SIG-M5 (cell line): ENCODE results near the gene NCAM2.

Experiments used
- DNase-seq: peaks from one replicate; lab custom pipeline; 2025; lab: John Stamatoyannopoulos, UW

NCAM2 gene

GRCh38 chr21:20997636-20998455 is at the start of gene NCAM2:
NCAM2 (plus strand) TSS chr21:20998409.
- no peak for DNase-seq

GRCh38 chr21:20949884-20950283 is 48.3 kb upstream of the NCAM2 start:
- no peak for DNase-seq

- no peak for DNase-seq
These were observed 32.4 kb upstream of the NCAM2 start for GRCh38 chr21:20965816-20966215.

- no peak for DNase-seq
These were observed 29.8 kb upstream of the NCAM2 start for GRCh38 chr21:20968391-20968790.

GRCh38 chr21:20970691-20971090 is 27.5 kb upstream of the NCAM2 start:
- DNase-seq: no peak

GRCh38 chr21:20971296-20971921 is 26.8 kb upstream of the NCAM2 start:
- DNase-seq: no peak

GRCh38 chr21:20994790-20995189 is 3.4 kb upstream of the NCAM2 start:
- no peak for DNase-seq

DNA sequence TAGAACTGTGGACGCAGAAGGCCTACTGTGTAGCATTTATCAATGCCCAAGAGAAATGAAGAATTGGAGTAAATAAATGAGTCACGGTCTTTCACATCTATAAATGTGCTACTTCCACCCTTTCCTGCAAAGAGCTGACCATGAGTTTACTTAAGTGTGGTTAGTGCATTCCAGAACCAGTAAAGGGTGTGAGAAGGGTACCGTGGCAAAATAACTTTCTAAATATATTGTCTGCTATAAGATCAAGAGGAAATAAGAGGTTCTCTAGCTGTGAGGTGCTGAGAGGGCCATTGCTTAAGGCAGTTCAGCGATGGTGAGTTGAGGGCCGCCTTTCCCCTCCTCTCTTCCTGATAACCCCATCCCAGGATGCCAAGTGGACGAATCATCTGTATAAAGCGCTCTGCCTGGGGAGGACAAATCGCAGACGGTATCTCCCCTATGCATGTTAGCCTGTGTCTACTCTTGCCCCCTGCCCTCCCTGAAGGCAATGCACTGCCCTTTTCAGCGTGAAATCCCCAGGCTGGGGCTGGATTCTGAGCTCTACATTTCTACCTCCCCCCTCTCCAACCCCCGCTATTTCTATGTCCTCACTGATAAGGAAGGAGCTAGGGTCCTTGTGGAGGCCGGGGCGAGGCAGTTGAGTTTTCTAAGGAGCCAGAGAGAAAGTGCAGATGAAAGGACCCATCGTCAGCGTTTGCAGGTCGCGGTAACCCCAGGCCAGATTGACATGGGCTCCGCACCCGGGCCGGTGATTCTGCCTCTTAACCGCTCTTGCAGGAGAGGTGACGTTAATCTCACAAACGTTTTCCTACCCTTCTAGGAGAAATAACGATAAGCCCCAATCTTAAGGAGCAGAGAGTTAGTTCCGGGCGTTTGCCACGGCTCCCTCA is 1.5 kb upstream of the NCAM2 start:
- DNase-seq: no peak

DNA sequence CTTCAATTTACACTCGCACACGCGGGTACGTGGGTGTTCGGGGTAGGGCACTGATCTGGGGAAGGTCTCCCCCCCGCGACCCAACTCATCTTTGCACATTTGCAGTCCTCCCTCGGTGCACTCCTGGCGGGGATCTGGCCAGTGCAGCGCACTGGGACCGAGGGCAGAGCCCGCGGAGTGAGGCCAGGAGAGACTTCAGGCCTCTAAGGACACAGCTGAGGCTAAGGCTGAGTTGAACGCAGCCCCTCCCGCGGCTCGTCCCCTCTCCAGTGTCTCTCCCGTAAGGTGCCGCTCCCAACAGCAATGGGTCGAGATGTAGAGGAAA is 936 bp upstream of the NCAM2 start:
- DNase-seq: no peak

- DNase-seq: no peak
These were observed 214 bp downstream of the NCAM2 start for GRCh38 chr21:20998456-20998789.

- DNase-seq: no peak
These were observed 677 bp downstream of the NCAM2 start for GRCh38 chr21:20998886-20999285.

DNA sequence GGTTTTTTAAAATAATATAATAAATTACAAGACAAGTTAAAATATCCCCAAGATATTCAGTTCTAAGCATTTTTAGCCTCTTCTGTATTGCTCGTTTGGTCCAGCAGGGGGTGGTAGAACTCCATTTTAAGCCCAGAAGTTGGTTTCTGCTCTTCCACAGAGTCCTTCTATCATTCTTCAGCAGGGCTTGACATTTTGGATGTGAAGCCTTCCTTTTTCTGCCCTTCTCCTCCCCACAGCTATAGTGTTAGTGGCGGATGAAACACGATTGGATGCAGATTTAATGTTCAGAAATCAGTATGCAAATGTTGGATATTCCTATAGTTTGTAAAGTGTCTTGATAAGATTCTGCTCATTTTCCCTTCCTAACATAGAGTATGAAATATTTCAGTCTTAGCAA is 1.4 kb downstream of the NCAM2 start:
- no peak for DNase-seq

DNA sequence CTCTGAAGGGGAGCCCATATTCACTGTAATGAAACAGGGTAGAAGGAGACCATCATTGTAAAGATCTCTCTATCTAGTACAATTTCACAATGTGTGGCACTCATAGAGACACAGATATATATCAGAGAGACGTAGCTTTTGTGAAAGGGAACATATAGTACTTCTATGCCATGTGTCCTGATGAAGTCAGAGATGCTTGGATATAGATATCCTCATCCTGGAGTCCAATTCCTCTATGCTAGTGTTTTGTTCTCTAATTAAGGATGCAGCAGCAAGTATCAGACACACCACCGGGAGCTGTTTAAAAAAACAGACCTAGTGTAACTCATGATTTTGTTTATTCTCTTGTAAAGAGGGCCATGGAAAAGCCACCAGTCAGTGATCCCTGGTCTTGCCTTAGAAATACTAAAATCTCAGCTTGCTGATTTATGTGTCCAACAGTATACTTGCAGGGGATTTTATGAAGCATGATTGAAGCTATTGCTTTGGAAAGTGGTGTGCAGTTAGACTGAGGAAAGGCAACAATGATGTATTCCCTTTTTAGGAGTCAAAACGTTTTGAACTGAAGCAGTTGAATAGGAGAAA is 2.5 kb downstream of the NCAM2 start:
- no peak for DNase-seq

DNA sequence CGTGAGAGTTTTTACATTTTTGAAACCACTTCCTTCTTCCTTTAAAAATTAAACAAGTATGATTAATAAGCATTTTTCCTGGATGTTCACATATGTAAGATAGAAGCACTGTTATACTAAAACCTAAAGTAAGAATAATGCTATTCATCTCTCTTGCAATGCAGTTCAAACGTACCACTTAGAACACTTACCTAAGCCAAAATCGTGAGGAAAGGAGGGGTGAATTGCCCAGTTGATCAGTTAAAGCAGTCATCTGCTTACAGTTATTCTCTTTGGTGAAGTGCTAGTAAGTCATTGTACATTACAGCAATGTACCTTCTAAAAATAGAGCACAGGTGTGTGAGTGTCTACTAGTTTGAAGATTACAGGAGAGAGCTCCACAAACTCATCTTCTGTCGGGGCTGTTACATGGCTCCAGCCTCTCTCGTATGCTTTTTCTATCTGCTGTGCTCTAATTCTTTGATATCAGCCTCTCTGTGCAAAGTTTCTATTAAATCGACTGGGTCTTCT is 3.4 kb downstream of the NCAM2 start:
- DNase-seq: no peak

DNA sequence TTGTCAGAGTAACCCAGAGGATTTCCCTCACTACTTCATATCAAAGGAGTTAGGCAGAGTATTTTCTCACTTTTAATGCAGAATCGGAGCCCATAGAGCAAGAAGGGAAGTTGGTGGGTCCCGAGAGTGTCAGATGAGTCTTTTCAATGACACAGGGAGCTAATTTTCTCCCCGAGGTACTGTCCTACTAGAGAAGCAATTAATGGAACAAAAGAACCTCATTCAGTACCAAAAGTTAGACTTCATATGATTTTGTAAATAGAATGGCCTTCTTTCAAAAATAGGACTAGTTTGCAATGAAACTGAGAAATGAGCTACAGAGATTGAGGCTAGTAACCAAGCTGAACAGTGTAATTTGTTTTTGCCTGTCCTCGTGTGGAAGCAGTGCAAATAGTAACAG is 3.9 kb downstream of the NCAM2 start:
- no peak for DNase-seq

- no peak for DNase-seq
These were observed 5.5 kb downstream of the NCAM2 start for GRCh38 chr21:21003701-21004100.

DNA sequence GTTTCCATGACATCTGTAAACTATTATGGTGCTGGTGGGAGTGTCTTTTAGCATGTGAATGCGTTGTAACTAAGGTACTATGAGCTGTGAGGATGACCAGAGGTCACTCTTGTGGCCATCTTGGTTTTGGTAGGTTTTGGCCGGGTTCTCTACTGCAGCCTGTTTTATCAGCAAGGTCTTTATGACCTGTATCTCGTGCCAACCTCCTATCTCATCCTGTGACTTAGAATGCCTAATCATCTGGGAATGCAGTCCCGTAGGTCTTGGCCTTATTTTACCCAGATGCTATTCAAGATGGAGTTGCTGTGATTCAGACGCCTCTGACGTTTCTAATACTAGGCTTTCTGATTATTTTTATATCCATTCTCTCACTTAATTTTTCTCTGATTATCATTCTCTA is 9.4 kb downstream of the NCAM2 start:
- no peak for DNase-seq

DNA sequence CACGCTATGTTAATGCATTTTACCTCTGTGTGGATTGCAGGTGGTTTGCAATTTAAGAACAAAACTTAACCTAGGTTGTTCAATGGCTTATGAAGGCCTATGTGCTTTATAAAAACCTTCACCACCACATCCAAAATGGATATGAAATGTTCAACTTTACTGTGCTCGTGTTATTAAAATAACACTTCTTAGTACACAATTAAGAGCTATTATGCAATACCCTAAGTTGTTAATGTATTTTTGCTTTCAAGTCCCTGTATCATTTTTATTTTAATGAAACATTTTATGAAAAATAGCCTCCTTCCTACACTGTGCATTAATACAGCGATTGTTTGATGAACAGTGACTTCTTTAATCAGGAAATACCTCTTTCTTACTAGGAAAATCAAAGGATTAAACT is 12.0 kb downstream of the NCAM2 start:
- DNase-seq: no peak

- no peak for DNase-seq
These were observed 12.5 kb downstream of the NCAM2 start for GRCh38 chr21:21010698-21011097.

GRCh38 chr21:21018821-21019220 is 20.6 kb downstream of the NCAM2 start:
- no peak for DNase-seq

DNA sequence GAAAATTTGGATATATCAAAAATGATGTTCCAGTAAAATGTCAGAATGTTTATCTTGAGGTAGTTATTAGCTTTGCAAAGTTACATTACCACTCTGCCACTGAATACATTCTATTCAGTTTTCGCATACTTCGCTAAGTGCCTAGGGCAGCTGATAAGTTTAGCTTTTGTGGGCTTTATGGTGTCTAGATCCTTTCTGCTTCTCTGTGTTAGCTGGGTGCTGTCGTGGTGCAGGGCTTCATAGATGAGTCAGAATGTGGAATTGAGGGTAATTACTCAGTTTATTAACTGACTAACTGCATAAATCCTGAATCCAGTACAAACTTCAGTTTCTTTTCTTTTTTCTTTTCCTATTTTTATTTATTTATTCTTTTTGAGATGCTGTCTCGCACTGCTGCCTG is 21.5 kb downstream of the NCAM2 start:
- DNase-seq: no peak

GRCh38 chr21:21025742-21026141 is 27.5 kb downstream of the NCAM2 start:
- DNase-seq: no peak
